ENCODE results near the gene IFNA1.

IFNA1 gene

GRCh38 chr9:21440139-21440538, at the start of gene IFNA1:
Gene IFNA1, plus strand, starts transcription at chr9:21440439. Its CDS starts 69 bp downstream, at chr9:21440508.
- H3K9me3 Mint-ChIP-seq, result peaks cover 4% of the 10 kb centered on the region
- H3K4me1 Mint-ChIP-seq, result peaks cover 21% of the 10 kb centered on the region
- CTCF ChIA-PET, result no interaction called here
- no peaks in the 10 kb centered on the region for H3K36me3 Mint-ChIP-seq
- DNase-seq, result no peak
- peaks cover 22% of the 10 kb centered on the region for H3K27me3 Mint-ChIP-seq
- no peak within 1 kb of the TSS for H3K27ac Mint-ChIP-seq
- H3K4me3 Mint-ChIP-seq, result no peak within 1 kb of the TSS

- peaks cover 43% of the 10 kb centered on the region for H3K27me3 Mint-ChIP-seq
- peaks cover 5% of the 10 kb centered on the region for H3K4me1 Mint-ChIP-seq
- H3K27ac Mint-ChIP-seq, result no peak overlapping the region
These were observed 48.0 kb upstream of the IFNA1 start for GRCh38 chr9:21392270-21392669.

DNA sequence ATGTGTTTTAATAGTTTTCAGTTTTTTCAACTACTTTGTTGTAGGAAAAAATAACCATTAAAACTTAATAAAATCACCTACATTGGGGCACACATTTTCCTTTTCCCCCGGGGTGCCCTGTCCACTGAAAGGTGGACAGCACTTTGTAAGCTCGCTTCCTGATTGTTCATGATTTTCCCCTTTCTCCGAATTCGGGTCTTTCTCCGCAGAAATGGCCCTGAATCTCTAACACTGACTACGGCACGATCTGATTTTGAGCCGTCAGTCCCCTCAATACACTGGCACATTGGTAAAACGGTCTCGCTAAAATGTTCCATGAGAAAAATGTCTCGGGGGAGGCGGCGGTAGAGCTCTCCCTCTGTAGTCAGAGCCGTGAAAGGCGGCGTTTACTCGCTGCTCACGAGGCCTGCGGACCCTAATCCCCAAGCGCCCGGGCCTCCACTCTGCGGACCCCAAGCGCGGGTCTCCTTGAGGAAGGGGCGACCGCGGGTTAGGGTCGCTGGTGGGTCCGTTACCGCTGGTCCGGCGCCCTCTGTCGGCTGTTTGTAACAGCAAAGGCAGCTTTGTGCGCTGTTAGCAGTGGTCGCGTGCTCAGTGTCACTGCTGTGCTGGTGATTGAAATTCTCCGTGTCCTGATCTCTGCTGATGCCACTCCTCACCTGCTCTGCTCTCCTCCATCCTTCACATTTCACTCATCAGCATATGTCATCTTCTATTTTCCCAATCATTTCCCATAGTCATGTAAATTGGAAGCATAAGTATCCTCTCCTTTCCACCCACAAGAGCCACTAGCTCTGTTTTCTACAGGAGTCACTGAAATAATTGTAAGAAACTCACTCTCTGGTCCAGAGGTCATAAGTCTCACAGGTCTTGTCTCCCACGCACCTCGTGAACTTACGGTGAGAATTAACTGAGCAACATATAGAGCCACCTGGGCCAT, 44.2 kb upstream of the IFNA1 start:
- Mint-ChIP-seq H3K4me1 (peaks cover 5% of the 10 kb centered on the region), H3K4me3 (peak overlapping the region; percentile 37), H3K36me3 (no peaks in the 10 kb centered on the region), H3K9me3 (no peaks in the 10 kb centered on the region), H3K27ac (no peak overlapping the region), H3K27me3 (peaks cover 60% of the 10 kb centered on the region)
- CTCF ChIA-PET, result interaction anchor here (0.7 to 4.5 kb wide), 27 partner anchors 8 to 213 kb away, joined by 3 to 60 read pairs (median 5); partner anchors contain the start of gene KLHL9
- DNase-seq, result peak; percentile 72

More at GRCh38 chr9:21392270-21392669, 48.0 kb upstream of the IFNA1 start:
- CTCF ChIA-PET, result interaction anchor here (1.0 to 4.5 kb wide), 4 partner anchors 15 to 72 kb away, joined by 3 to 60 read pairs (median 4); no protein-coding TSS in a partner anchor
- peak; percentile 23 for DNase-seq
- no peaks in the 10 kb centered on the region for H3K9me3 Mint-ChIP-seq
- no peaks in the 10 kb centered on the region for H3K36me3 Mint-ChIP-seq
- no peak overlapping the region for H3K4me3 Mint-ChIP-seq

DNA sequence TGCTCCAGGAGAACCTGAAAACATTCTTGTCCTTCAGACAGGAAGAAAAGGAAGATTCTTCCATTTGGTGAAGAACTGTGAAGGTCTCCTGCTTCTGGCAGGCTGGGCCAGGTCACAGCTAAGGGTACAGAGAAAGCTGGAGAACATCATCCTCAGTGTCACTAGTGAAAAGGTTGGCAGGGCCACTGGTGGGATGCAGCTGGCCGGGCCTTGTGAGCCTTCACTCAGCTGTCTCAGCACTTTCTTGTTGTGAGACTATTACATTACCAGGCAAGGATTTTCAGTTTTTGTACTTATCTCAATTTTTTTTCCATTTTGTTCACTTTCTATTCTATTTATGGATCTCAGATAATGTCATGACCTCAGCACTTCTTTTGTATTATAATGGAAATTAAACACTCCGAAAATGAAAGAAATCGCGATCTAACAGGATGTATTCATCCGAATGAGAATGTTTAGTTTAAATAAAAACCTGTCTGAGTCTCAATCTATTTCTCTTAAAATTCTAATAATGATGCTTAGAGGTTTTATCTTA, 41.2 kb upstream of the IFNA1 start:
- H3K4me1 Mint-ChIP-seq, result peaks cover 11% of the 10 kb centered on the region
- no peaks in the 10 kb centered on the region for H3K9me3 Mint-ChIP-seq
- no peak overlapping the region for H3K4me3 Mint-ChIP-seq
- H3K27me3 Mint-ChIP-seq, result peaks cover 55% of the 10 kb centered on the region
- no peaks in the 10 kb centered on the region for H3K36me3 Mint-ChIP-seq
- CTCF ChIA-PET, result interaction anchor here (0.6 to 2.1 kb wide), 7 partner anchors 10 to 86 kb away, joined by 3 to 24 read pairs (median 4); no protein-coding TSS in a partner anchor
- no peak for DNase-seq
- no peak overlapping the region for H3K27ac Mint-ChIP-seq

GRCh38 chr9:21399956-21400355, 40.3 kb upstream of the IFNA1 start:
- peaks cover 11% of the 10 kb centered on the region for H3K4me1 Mint-ChIP-seq
- peaks cover 61% of the 10 kb centered on the region for H3K27me3 Mint-ChIP-seq
- H3K27ac Mint-ChIP-seq, result no peak overlapping the region
- DNase-seq, result no peak
- H3K9me3 Mint-ChIP-seq, result no peaks in the 10 kb centered on the region
- CTCF ChIA-PET, result interaction anchor here (0.9 kb wide), 1 partner anchor 74 kb away, joined by 3 read pairs; no protein-coding TSS in a partner anchor
- no peaks in the 10 kb centered on the region for H3K36me3 Mint-ChIP-seq
- H3K4me3 Mint-ChIP-seq, result no peak overlapping the region

DNA sequence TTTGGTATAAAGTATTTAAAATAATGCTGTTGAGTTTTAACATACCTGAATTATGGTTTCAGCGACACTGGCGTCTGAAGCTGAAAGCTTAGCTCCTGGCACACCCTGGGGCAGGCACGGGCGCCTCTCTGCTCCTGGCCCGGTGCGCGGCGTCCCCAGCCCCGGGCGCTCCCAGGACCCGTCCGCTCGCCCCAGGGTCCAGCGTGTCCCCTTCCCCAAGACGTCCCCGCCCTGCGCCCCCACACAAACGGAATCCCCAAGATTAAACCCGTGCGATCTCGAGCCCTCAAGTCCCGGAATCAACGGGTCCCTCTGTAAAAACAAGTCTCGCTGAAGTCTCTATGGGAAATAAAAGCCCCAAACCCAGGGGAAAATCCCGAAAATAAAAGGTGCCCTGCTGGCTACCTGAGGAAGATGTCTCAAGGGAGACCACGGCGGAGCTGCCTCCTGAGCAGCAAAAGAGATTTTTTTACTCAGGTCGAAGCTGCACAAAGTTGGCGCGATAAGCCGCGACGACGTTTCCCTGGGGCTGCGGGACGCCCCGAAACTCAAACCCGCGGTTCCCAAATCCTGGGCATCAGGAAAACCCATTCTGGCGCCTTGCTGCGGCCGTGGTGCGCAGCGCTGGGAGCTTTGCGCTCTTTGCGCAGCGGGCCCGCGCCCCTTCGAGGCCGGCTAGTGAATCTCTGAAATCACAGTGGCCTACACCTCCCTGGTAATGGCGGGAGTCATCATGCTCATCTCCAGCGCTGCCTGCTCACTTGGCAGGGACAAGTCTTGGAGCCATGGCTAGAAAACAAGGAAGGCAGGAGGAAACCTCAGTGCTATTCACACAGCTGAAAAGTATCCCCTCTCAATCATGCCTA, 37.6 kb upstream of the IFNA1 start:
- Mint-ChIP-seq H3K9me3 (no peaks in the 10 kb centered on the region), H3K4me1 (peaks cover 6% of the 10 kb centered on the region), H3K27ac (no peak overlapping the region), H3K36me3 (no peaks in the 10 kb centered on the region), H3K27me3 (peaks cover 63% of the 10 kb centered on the region), H3K4me3 (peak overlapping the region; percentile 19)
- peak; percentile 32 for DNase-seq
- CTCF ChIA-PET, result interaction anchor here (0.6 to 1.2 kb wide), 4 partner anchors 32 to 263 kb away, joined by 3 read pairs; no protein-coding TSS in a partner anchor

DNA sequence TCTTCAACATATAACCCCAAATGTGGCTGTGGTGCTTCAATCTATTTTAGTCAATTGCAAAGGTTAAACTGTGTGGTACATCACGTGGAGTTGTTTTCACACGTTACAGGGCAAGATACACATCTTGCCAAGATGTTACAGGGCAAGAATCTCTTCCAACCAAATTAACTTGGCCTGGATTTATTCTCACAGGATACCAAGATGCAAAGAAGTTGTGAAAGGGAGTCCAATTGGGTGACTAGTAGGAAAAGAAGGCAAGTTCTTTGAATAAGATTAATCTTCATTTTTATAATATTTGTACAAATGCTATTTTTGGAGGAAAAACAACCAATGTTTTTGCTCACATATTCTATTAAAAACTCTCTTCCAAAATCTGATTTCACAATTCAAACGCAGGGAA, 36.1 kb upstream of the IFNA1 start:
- no peak for DNase-seq
- CTCF ChIA-PET, result interaction anchor here (0.9 kb wide), 1 partner anchor 78 kb away, joined by 4 read pairs; no protein-coding TSS in a partner anchor
- peaks cover 6% of the 10 kb centered on the region for H3K4me1 Mint-ChIP-seq
- H3K4me3 Mint-ChIP-seq, result no peak overlapping the region
- H3K27me3 Mint-ChIP-seq, result peaks cover 57% of the 10 kb centered on the region
- H3K9me3 Mint-ChIP-seq, result no peaks in the 10 kb centered on the region
- no peaks in the 10 kb centered on the region for H3K36me3 Mint-ChIP-seq
- no peak overlapping the region for H3K27ac Mint-ChIP-seq

- CTCF ChIA-PET, result interaction anchor here (0.6 kb wide), 1 partner anchor 73 kb away, joined by 3 read pairs; the partner anchor contains the start of gene KLHL9
- Mint-ChIP-seq H3K4me1 (peaks cover 3% of the 10 kb centered on the region), H3K27ac (no peak within 1 kb of the TSS), H3K4me3 (no peak within 1 kb of the TSS), H3K9me3 (no peaks in the 10 kb centered on the region), H3K36me3 (no peaks in the 10 kb centered on the region), H3K27me3 (peaks cover 42% of the 10 kb centered on the region)
- no peak for DNase-seq
These were observed 31.4 kb upstream of the IFNA1 start, which contains the start of gene IFNA8 for GRCh38 chr9:21408817-21409216. Gene IFNA8, plus strand, starts transcription at chr9:21409117. Its CDS starts 60 bp downstream, at chr9:21409177.

GRCh38 chr9:21412107-21412506, 28.1 kb upstream of the IFNA1 start:
- CTCF ChIA-PET, result interaction anchor here (1.2 kb wide), 1 partner anchor 14 kb away, joined by 3 read pairs; no protein-coding TSS in a partner anchor
- no peak overlapping the region for H3K4me3 Mint-ChIP-seq
- H3K9me3 Mint-ChIP-seq, result no peaks in the 10 kb centered on the region
- H3K27me3 Mint-ChIP-seq, result peaks cover 20% of the 10 kb centered on the region
- DNase-seq, result no peak
- H3K4me1 Mint-ChIP-seq, result peaks cover 3% of the 10 kb centered on the region
- H3K27ac Mint-ChIP-seq, result no peak overlapping the region
- no peaks in the 10 kb centered on the region for H3K36me3 Mint-ChIP-seq

GRCh38 chr9:21413151-21413550, 27.1 kb upstream of the IFNA1 start:
- no peaks in the 10 kb centered on the region for H3K9me3 Mint-ChIP-seq
- no peaks in the 10 kb centered on the region for H3K36me3 Mint-ChIP-seq
- H3K4me1 Mint-ChIP-seq, result peaks cover 3% of the 10 kb centered on the region
- peaks cover 20% of the 10 kb centered on the region for H3K27me3 Mint-ChIP-seq
- CTCF ChIA-PET, result interaction anchor here (1.7 kb wide), 1 partner anchor 9 kb away, joined by 3 read pairs; no protein-coding TSS in a partner anchor
- H3K27ac Mint-ChIP-seq, result no peak overlapping the region
- no peak overlapping the region for H3K4me3 Mint-ChIP-seq
- DNase-seq, result no peak

- H3K36me3 Mint-ChIP-seq, result no peaks in the 10 kb centered on the region
- CTCF ChIA-PET, result interaction anchor here (1.6 to 1.7 kb wide), 2 partner anchors 9 to 161 kb away, joined by 3 to 5 read pairs; no protein-coding TSS in a partner anchor
- DNase-seq, result peak; percentile 25
These were observed 26.6 kb upstream of the IFNA1 start for GRCh38 chr9:21413624-21414023.

GRCh38 chr9:21414220-21414940, 25.9 kb upstream of the IFNA1 start:
- Mint-ChIP-seq H3K4me1 (peaks cover 3% of the 10 kb centered on the region), H3K27me3 (peaks cover 13% of the 10 kb centered on the region), H3K4me3 (no peak overlapping the region), H3K36me3 (no peaks in the 10 kb centered on the region), H3K27ac (no peak overlapping the region), H3K9me3 (no peaks in the 10 kb centered on the region)
- CTCF ChIA-PET, result interaction anchor here (0.6 to 1.7 kb wide), 4 partner anchors 8 to 162 kb away, joined by 3 to 5 read pairs (median 3); no protein-coding TSS in a partner anchor
- DNase-seq, result no peak

More at GRCh38 chr9:21413624-21414023, 26.6 kb upstream of the IFNA1 start:
- peaks cover 20% of the 10 kb centered on the region for H3K27me3 Mint-ChIP-seq
- H3K4me1 Mint-ChIP-seq, result peaks cover 3% of the 10 kb centered on the region
- H3K4me3 Mint-ChIP-seq, result no peak overlapping the region
- no peak overlapping the region for H3K27ac Mint-ChIP-seq
- no peaks in the 10 kb centered on the region for H3K9me3 Mint-ChIP-seq

Data from activated naive CD4-positive, alpha-beta T cell treated with anti-CD3 and anti-CD28 coated beads, Interleukin-2, amount 10 ng/mL, durations not matched to agents 7 days and 5 days (primary cell).